Measurements from ENCODE around the gene BAIAP3. TPM values are rescaled to one million over a fixed set of nuclear protein-coding genes. Genes with fewer than 3 reads are reported as not detected.

BAIAP3 gene
- polyA plus RNA-seq, 1 donor from 2014 or later = 65.2 TPM

- TF ChIP-seq REST (IDR thresholded peaks at IDR 0.05; ENCODE audit: borderline replicate concordance) (no peak), CTCF (IDR thresholded peaks at IDR 0.05; ENCODE audit: poor library complexity, severe bottlenecking) (no peak), EZH2 (IDR thresholded peaks at IDR 0.05; ENCODE audit: borderline replicate concordance, insufficient read depth, low read length, poor library complexity, severe bottlenecking) (no peak), SMC3 (conservative IDR thresholded peaks at IDR 0.05; ENCODE audit: poor library complexity) (no peak), MXI1 (conservative IDR thresholded peaks at IDR 0.05; ENCODE audit: poor library complexity, severe bottlenecking) (no peak), TAF1 (IDR thresholded peaks at IDR 0.05; ENCODE audit: low read depth) (no peak), POLR2AphosphoS5 (IDR thresholded peaks at IDR 0.05) (no peak), EP300 (conservative IDR thresholded peaks at IDR 0.05; ENCODE audit: poor library complexity, severe bottlenecking) (no peak), RAD21 (conservative IDR thresholded peaks at IDR 0.05) (no peak)
- Histone ChIP-seq H3K27ac (ENCODE audit: low read length) (no peak overlapping the region), H3K9me2 (ENCODE audit: insufficient read depth, low read length) (no peaks in the 10 kb centered on the region), H3K4me3 (ENCODE audit: low read length) (no peak overlapping the region), H3F3A (ENCODE audit: insufficient read depth, low read length, poor library complexity, severe bottlenecking) (no peaks in the 10 kb centered on the region), H3K9ac (ENCODE audit: low read length) (no peak overlapping the region), H3K4me2 (ENCODE audit: low read length) (no peak overlapping the region), H3K27me3 (ENCODE audit: insufficient read depth, low read depth, low read length) (no peaks in the 10 kb centered on the region), H3K79me2 (replicated peaks; ENCODE audit: insufficient read depth, low read length) (no peaks in the 10 kb centered on the region), H3K36me3 (ENCODE audit: insufficient read depth, low read length) (no peaks in the 10 kb centered on the region), H2AFZ (ENCODE audit: low read depth, low read length) (no peak overlapping the region), H4K20me1 (ENCODE audit: insufficient read depth) (no peaks in the 10 kb centered on the region), H3K9me3 (ENCODE audit: low read length) (no peaks in the 10 kb centered on the region)
Observed at GRCh38 chr16:1393613-1394176, 60.2 kb downstream of the BAIAP3 start.

DNA sequence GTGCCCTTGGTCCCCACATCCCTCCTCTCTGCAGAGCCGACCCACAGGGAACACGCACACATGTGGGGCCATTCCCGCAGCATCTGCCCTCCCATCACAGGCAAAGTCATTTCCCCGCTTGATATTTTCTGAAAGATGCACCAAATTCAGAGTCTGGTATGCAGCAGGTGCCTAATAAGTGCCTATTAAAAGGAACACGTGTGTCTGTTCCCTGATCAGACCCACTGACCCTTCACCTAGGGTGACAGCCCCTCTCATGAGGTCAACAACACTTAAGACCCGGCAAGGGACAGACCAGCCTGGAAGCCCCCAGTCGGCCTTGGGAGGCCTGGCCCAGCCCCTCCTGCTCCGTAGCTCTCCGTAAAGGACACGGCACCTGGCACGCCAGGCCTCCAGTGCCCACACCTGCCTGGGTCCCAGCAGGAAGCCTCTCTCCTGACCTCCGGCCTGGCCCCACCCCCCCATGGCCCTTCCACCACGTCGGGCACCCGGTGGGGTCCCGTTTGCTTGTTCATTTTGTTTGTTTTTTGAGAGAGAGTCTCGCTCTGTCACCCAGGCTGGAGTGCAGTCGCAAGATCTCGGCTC is 61.0 kb downstream of the BAIAP3 start:
- no peak overlapping the region for H2AFZ ChIP-seq (ENCODE audit: low read depth, low read length)
- no peaks in the 10 kb centered on the region for H3K27me3 ChIP-seq (ENCODE audit: insufficient read depth, low read depth, low read length)
- no peaks in the 10 kb centered on the region for H3K9me2 ChIP-seq (ENCODE audit: insufficient read depth, low read length)
- H3F3A ChIP-seq (ENCODE audit: insufficient read depth, low read length, poor library complexity, severe bottlenecking) = no peaks in the 10 kb centered on the region
- H3K4me3 ChIP-seq (ENCODE audit: low read length) = no peak overlapping the region
- no peaks in the 10 kb centered on the region for H3K36me3 ChIP-seq (ENCODE audit: insufficient read depth, low read length)
- H3K9ac ChIP-seq (ENCODE audit: low read length) = no peak overlapping the region
- H4K20me1 ChIP-seq (ENCODE audit: insufficient read depth) = no peaks in the 10 kb centered on the region
- no peak overlapping the region for H3K4me2 ChIP-seq (ENCODE audit: low read length)
- TF ChIP-seq MXI1 (conservative IDR thresholded peaks at IDR 0.05; ENCODE audit: poor library complexity, severe bottlenecking) = no peak
- no peak for TF ChIP-seq RAD21 (conservative IDR thresholded peaks at IDR 0.05)
- no peak for TF ChIP-seq CTCF (IDR thresholded peaks at IDR 0.05; ENCODE audit: poor library complexity, severe bottlenecking)
- TF ChIP-seq EZH2 (IDR thresholded peaks at IDR 0.05; ENCODE audit: borderline replicate concordance, insufficient read depth, low read length, poor library complexity, severe bottlenecking) = no peak
- no peak for TF ChIP-seq TAF1 (IDR thresholded peaks at IDR 0.05; ENCODE audit: low read depth)
- no peak for TF ChIP-seq EP300 (conservative IDR thresholded peaks at IDR 0.05; ENCODE audit: poor library complexity, severe bottlenecking)
- no peak for TF ChIP-seq POLR2AphosphoS5 (IDR thresholded peaks at IDR 0.05)
- TF ChIP-seq REST (IDR thresholded peaks at IDR 0.05; ENCODE audit: borderline replicate concordance) = no peak
- TF ChIP-seq SMC3 (conservative IDR thresholded peaks at IDR 0.05; ENCODE audit: poor library complexity) = no peak
- no peak overlapping the region for H3K27ac ChIP-seq (ENCODE audit: low read length)
- no peaks in the 10 kb centered on the region for H3K9me3 ChIP-seq (ENCODE audit: low read length)
- no peaks in the 10 kb centered on the region for H3K79me2 ChIP-seq (replicated peaks; ENCODE audit: insufficient read depth, low read length)

Data from neural cell (in vitro differentiated cells).